ENCODE measurements around the gene MTPN.

Gene MTPN

DNA sequence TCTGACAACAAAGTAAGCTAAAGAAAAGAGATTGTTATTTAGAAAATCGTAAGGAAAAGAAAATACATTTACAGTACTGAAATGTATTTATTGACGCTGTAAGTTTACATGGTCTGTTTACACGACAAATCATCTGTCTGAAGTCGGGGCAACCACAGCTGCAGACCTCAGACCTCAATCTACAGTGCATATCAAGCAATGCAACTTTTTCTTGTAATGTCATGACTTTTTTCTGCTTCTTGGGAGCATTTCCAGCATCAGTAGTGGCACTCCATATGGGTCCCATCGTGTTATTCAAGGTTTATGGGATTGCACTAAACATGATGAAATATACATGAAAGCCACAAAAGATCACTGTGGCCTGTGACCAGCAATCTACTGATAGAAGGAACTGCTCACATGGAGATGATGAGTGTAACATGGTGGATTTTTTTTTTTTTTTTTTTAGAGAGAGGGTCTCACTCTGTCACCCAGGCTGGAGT is 77.1 kb downstream of the MTPN start:
- no peak for DNase-seq (ENCODE audit: low read depth)
- TF ChIP-seq CTCF (IDR thresholded peaks at IDR 0.05; ENCODE audit: low read depth, low read length, missing control alignments), result no peak
- H3K4me3 ChIP-seq (ENCODE audit: low read depth, low read length), result no peak overlapping the region

GRCh38 chr7:135899458-135900064 is 77.6 kb downstream of the MTPN start:
- H3K4me3 ChIP-seq (ENCODE audit: low read depth, low read length), result no peak overlapping the region
- no peak for TF ChIP-seq CTCF (IDR thresholded peaks at IDR 0.05; ENCODE audit: low read depth, low read length, missing control alignments)
- DNase-seq (ENCODE audit: low read depth), result no peak

DNA sequence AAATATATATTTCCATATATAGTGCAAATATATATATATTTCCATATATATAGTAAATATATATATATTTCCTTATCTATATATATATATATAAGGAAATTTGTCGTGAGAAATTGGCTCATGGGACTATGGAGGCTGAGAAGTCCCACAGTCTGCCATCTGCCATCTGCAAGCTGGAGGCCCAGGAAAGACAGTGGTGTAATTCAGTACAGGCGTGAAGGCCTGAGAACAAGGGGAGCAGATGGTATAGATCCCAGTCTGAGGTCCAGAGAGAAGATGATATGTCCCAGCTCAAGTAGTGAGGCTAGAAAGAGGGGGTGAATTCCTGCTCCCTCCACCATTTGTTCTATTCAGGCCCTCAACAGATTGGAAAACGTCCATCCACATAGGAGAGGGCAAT is 78.9 kb downstream of the MTPN start:
- no peak for TF ChIP-seq CTCF (IDR thresholded peaks at IDR 0.05; ENCODE audit: low read depth, low read length, missing control alignments)
- DNase-seq (ENCODE audit: low read depth), result no peak
- H3K4me3 ChIP-seq (ENCODE audit: low read depth, low read length), result no peak overlapping the region

- TF ChIP-seq CTCF (IDR thresholded peaks at IDR 0.05; ENCODE audit: low read depth, low read length, missing control alignments), result no peak
- H3K4me3 ChIP-seq (ENCODE audit: low read depth, low read length), result no peak overlapping the region
- DNase-seq (ENCODE audit: low read depth), result no peak
These were observed 82.3 kb downstream of the MTPN start for GRCh38 chr7:135894816-135895215.

DNA sequence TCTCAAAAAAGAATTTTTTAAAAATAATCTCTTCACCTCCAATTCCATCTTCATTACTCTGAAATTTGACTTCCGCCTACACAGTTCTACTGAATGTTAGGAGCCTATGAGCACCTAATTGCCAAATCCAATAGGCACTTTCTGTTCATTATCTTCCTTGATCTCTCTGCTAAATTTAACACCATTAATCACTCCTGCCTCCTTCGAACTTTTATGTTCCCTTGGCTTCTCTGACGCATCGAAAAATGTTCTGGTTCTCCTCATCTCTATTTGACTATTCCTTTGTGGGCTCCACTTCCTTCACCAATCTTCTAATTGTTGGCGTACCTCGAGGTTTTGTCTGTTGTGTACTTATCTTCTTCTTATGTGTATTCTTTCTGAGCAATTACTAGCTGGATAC is 87.3 kb downstream of the MTPN start:
- no peak for TF ChIP-seq CTCF (IDR thresholded peaks at IDR 0.05; ENCODE audit: low read depth, low read length, missing control alignments)
- DNase-seq (ENCODE audit: low read depth), result no peak
- no peak overlapping the region for H3K4me3 ChIP-seq (ENCODE audit: low read depth, low read length)

GRCh38 chr7:135888740-135889139 is 88.4 kb downstream of the MTPN start:
- no peak overlapping the region for H3K4me3 ChIP-seq (ENCODE audit: low read depth, low read length)
- DNase-seq (ENCODE audit: low read depth), result no peak
- TF ChIP-seq CTCF (IDR thresholded peaks at IDR 0.05; ENCODE audit: low read depth, low read length, missing control alignments), result no peak
